Measurements from ENCODE around the gene P3H2.

- TF ChIP-seq PATZ1 (CRISPR knock-in tag; IDR thresholded peaks at IDR 0.05; ENCODE audit: borderline replicate concordance): no peak
- TF ChIP-seq OSR1 (CRISPR knock-in tag; IDR thresholded peaks at IDR 0.05): no peak
Observed at GRCh38 chr3:189964623-189965332, 155.9 kb downstream of the P3H2 start.
